Measurements from ENCODE around the gene DHX16. TPM values are rescaled to one million over a fixed set of nuclear protein-coding genes. Genes with fewer than 3 reads are reported as not detected.

The DHX16 gene
- total and polyA plus RNA-seq, 4 donors = 17.9 to 35.2 (median 30.3) TPM

DNA sequence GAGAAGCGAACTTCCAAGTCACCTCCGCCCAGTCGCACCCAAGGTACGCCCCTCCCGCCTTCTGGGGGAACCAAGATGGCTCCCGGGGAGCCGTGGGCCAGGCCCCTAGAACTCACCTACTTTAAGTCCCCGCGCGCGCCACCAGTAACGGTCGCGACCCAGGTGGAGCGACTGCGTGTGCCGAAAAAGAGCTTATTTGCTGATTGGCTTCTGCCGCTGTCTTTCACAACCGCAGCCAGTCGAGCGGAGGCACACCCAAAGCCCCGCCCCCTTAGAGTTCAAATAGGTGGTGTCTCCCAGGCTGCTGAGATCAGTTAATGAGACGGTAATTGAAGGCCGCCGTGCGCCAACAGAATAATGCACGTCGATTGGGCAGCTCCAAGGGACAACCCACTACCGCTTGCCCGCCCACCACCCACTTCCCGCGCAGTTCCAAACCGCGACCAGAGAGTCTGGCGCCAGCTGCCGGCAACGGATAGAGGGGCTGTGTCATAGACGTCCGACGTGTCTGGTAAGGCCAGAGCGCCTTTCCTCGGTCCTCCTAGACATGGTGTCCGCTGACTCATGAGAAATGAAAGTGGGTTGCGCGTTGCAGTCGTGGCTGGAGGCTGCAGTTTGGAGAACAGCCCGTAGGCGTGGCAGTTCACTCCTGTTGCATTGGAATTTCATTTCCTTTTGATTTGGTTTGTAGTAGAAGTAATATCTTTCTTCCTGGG is 44.5 kb upstream of the DHX16 start, which contains the start of gene MDC1:
MDC1 (minus strand) TSS at position 153 of the 716 bp plus-strand sequence. CDS start 2,106 bp downstream, outside the sequence.
- H3K4me3 ChIP-seq (ENCODE audit: low read depth, low read length) = peak within 1 kb of the TSS; percentile 91
- peak within 1 kb of the TSS; percentile 95 for H3K27ac ChIP-seq (ENCODE audit: low read depth, low read length)
- under 1% methylated on average over 48 of the region's 48 CpGs for WGBS (ENCODE audit: insufficient coverage)
- no peaks in the 10 kb centered on the region for H3K9me3 ChIP-seq (ENCODE audit: control insufficient read depth, insufficient read depth, low read length)
- peaks cover 19% of the 10 kb centered on the region for H3K36me3 ChIP-seq (ENCODE audit: control insufficient read depth, insufficient read depth, low read length)
- H3K4me1 ChIP-seq (ENCODE audit: control insufficient read depth, insufficient read depth, low read length) = peaks cover 29% of the 10 kb centered on the region
- H3K27me3 ChIP-seq (ENCODE audit: control insufficient read depth, insufficient read depth, low read length) = no peaks in the 10 kb centered on the region
- DNase-seq (ENCODE audit: low read depth in 4 of 6, low spot score in 6 of 6) = peak; percentile 93 to 100 (median 98)

DNA sequence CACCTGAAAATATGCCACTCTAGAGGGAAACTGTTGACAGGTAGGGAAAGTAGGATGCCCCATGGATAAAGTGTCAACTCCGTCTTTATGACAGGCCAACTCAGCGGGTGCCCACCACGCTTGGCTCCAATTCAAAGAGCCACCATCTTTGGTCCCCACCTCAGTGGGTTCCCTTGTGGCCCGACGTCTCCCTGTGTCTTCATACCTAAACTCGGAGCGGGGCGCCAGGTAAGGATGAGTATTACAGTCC is 44.0 kb upstream of the DHX16 start:
- WGBS (ENCODE audit: insufficient coverage) = 0% methylated on average over 8 of the region's 8 CpGs
- no peaks in the 10 kb centered on the region for H3K27me3 ChIP-seq (ENCODE audit: control insufficient read depth, insufficient read depth, low read length)
- H3K4me1 ChIP-seq (ENCODE audit: control insufficient read depth, insufficient read depth, low read length) = peaks cover 24% of the 10 kb centered on the region

DNA sequence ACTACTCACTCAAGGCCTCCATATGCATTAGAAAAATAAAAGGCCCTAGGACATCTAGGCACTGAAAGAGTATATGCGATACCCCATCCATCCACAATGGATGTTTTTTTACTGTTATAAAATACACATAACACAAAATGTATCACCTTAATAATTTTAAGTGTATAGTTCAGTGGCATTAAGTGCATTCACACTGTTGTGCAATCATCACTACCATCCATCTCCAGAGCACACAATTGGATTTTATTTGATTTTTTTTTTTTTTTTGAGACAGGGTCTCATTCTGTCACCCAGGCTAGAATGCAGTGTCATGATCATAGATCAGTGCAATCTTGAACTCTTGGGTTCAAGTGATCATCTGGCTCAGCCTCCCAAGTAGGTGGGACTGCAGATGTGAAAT is 41.5 kb upstream of the DHX16 start:
- H3K27ac ChIP-seq (ENCODE audit: low read depth, low read length) = no peak overlapping the region
- DNase-seq (ENCODE audit: low read depth in 4 of 6, low spot score in 6 of 6) = no peak
- no peak overlapping the region for H3K4me3 ChIP-seq (ENCODE audit: low read depth, low read length)
- WGBS (ENCODE audit: insufficient coverage) = no CpG with 5 or more reads among the region's 1 CpG
- no peaks in the 10 kb centered on the region for H3K27me3 ChIP-seq (ENCODE audit: control insufficient read depth, insufficient read depth, low read length)
- H3K36me3 ChIP-seq (ENCODE audit: control insufficient read depth, insufficient read depth, low read length) = peaks cover 35% of the 10 kb centered on the region
- peaks cover 21% of the 10 kb centered on the region for H3K4me1 ChIP-seq (ENCODE audit: control insufficient read depth, insufficient read depth, low read length)
- H3K9me3 ChIP-seq (ENCODE audit: control insufficient read depth, insufficient read depth, low read length) = no peaks in the 10 kb centered on the region

More for the DNA sequence above, 44.0 kb upstream of the DHX16 start:
- Histone ChIP-seq H3K27ac (ENCODE audit: low read depth, low read length) (peak overlapping the region; percentile 95), H3K36me3 (ENCODE audit: control insufficient read depth, insufficient read depth, low read length) (peaks cover 20% of the 10 kb centered on the region), H3K4me3 (ENCODE audit: low read depth, low read length) (peak overlapping the region; percentile 91), H3K9me3 (ENCODE audit: control insufficient read depth, insufficient read depth, low read length) (no peaks in the 10 kb centered on the region)
- no peak for DNase-seq (ENCODE audit: low read depth in 4 of 6, low spot score in 6 of 6)

DNA sequence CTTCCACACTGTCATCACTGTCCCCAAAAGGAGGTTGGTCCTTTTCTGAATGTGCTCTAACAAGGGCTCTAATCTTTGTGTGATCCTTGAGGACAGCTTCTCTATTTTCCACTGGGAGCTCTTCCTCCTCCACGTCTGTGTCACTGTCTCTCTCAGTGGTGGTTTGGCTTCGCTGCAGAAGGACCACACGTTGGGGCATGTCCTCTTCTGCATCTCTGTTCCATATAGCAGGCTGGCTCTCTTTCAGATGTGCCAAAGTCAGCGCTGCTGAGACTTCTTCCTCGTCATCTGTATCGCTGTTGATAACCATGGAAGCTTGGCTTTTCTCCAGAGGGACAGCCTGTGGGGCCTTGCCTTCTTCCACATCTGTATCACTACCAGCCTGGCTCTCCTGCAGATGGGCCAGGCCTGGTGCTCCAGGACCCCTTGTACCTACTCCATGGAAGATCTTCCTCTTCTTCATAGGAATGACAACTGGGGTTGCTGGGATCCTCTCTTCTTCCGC is 39.7 kb upstream of the DHX16 start:
- Histone ChIP-seq H3K36me3 (ENCODE audit: control insufficient read depth, insufficient read depth, low read length) (peaks cover 51% of the 10 kb centered on the region), H3K9me3 (ENCODE audit: control insufficient read depth, insufficient read depth, low read length) (no peaks in the 10 kb centered on the region), H3K27ac (ENCODE audit: low read depth, low read length) (no peak overlapping the region), H3K4me1 (ENCODE audit: control insufficient read depth, insufficient read depth, low read length) (peaks cover 10% of the 10 kb centered on the region), H3K4me3 (ENCODE audit: low read depth, low read length) (no peak overlapping the region), H3K27me3 (ENCODE audit: control insufficient read depth, insufficient read depth, low read length) (no peaks in the 10 kb centered on the region)
- WGBS (ENCODE audit: insufficient coverage) = 91% methylated on average over 7 of the region's 7 CpGs
- no peak for DNase-seq (ENCODE audit: low read depth in 4 of 6, low spot score in 6 of 6)

DNA sequence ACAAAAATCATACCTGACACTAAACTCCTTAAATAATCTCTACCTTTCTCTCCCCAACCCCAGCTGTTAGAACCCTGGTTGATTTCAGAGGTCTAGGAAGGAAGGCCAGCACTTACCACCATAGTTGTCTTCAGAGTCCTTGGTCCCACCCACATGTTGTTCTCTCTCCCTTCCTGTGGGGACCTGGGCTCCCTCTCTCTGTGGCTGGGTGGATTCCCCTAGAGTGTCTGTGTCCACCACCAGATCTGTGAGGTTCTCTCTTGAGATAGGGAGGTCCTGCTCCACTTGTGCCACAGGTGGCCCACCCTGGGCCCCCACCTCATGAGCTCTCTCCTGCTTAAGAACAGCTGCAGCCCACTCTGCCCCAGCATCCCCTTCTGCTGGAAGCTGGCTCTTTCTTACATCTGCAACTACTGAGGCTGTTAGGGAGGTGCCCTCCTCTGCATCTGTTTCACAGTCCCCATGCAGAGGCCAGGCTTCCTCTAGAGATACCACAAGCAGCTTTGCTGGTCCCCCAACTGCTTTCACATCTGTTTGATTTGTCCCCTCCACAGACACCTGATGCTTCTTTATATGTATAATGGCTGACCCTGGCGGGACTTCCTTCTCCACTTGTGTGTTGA is 39.1 kb upstream of the DHX16 start:
- H3K9me3 ChIP-seq (ENCODE audit: control insufficient read depth, insufficient read depth, low read length) = no peaks in the 10 kb centered on the region
- WGBS (ENCODE audit: insufficient coverage) = no CpG with 5 or more reads among the region's 1 CpG
- no peaks in the 10 kb centered on the region for H3K27me3 ChIP-seq (ENCODE audit: control insufficient read depth, insufficient read depth, low read length)
- no peak for DNase-seq (ENCODE audit: low read depth in 4 of 6, low spot score in 6 of 6)
- H3K36me3 ChIP-seq (ENCODE audit: control insufficient read depth, insufficient read depth, low read length) = peaks cover 55% of the 10 kb centered on the region
- H3K4me1 ChIP-seq (ENCODE audit: control insufficient read depth, insufficient read depth, low read length) = peaks cover 10% of the 10 kb centered on the region
- no peak overlapping the region for H3K4me3 ChIP-seq (ENCODE audit: low read depth, low read length)
- no peak overlapping the region for H3K27ac ChIP-seq (ENCODE audit: low read depth, low read length)

DNA sequence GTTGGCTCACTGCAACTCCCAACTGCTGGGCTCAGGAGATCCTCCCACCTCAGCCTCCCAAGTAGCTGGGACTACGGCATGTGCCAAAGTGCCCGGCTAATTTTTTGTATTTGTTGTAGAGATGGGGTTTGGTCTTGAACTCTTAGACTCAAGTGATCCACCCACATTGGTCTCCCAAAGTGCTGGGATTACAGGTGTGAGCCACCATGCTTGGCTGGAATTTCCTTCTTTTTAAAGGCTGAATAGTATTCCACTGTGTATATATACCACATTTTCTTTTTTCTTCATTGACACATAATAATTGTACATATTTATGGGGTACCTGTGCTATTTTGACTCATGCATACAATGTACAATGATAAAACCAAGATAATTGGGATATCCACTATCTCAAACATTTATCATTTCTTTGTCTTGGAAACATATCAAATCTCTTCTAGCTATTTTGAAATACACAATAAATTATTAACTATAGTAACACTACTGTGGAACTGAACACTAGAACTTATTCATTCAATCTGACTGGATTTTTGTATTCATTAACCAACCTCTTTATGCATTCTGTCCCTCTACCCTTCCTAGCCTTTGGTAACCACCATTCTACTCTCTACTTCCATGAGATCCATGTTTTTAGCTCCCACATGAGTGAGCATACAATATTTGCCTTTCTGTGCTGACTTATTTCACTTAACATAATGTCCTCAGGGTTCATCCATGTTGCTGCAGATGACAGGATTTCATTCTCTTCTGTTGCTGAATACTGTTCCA is 36.5 kb upstream of the DHX16 start:
- no peaks in the 10 kb centered on the region for H3K4me1 ChIP-seq (ENCODE audit: control insufficient read depth, insufficient read depth, low read length)
- H3K27me3 ChIP-seq (ENCODE audit: control insufficient read depth, insufficient read depth, low read length) = no peaks in the 10 kb centered on the region
- DNase-seq (ENCODE audit: low read depth in 4 of 6, low spot score in 6 of 6) = no peak
- H3K36me3 ChIP-seq (ENCODE audit: control insufficient read depth, insufficient read depth, low read length) = peaks cover 74% of the 10 kb centered on the region
- no peak overlapping the region for H3K4me3 ChIP-seq (ENCODE audit: low read depth, low read length)
- H3K27ac ChIP-seq (ENCODE audit: low read depth, low read length) = no peak overlapping the region
- H3K9me3 ChIP-seq (ENCODE audit: control insufficient read depth, insufficient read depth, low read length) = no peaks in the 10 kb centered on the region
- no CpG with 5 or more reads among the region's 2 CpGs for WGBS (ENCODE audit: insufficient coverage)

DNA sequence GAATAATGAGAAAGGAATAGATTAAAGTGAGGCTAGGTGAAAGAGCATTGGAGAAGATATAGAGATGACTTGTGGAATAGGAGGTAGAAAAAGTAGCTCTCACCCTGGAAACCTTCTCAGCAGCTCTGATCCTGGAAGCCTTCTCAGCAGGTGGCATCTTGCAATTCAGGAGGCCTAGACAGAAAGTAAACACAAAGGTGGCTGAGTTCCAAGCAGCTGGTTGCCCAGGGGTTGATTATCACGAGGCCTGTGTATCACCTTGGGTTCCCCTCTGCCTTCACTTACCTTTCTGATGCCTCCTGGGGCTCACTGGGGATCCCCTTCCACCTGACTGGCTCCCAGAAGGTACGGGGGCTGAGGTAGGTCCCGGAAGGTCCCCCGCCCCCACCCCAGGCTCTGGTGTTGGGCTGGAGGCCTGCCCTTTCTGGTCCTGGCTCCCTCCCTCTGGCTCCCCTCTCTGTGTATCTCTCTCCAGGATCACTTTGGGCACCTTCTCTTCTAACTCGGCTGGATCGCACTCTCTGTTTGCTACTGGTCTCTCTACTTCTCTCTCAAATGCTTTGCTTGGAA is 34.6 kb upstream of the DHX16 start:
- Histone ChIP-seq H3K9me3 (ENCODE audit: control insufficient read depth, insufficient read depth, low read length) (no peaks in the 10 kb centered on the region), H3K27me3 (ENCODE audit: control insufficient read depth, insufficient read depth, low read length) (no peaks in the 10 kb centered on the region), H3K4me3 (ENCODE audit: low read depth, low read length) (no peak overlapping the region), H3K36me3 (ENCODE audit: control insufficient read depth, insufficient read depth, low read length) (peaks cover 83% of the 10 kb centered on the region), H3K27ac (ENCODE audit: low read depth, low read length) (no peak overlapping the region), H3K4me1 (ENCODE audit: control insufficient read depth, insufficient read depth, low read length) (no peaks in the 10 kb centered on the region)
- 85% methylated on average over 6 of the region's 6 CpGs for WGBS (ENCODE audit: insufficient coverage)
- DNase-seq (ENCODE audit: low read depth in 4 of 6, low spot score in 6 of 6) = no peak

DNA sequence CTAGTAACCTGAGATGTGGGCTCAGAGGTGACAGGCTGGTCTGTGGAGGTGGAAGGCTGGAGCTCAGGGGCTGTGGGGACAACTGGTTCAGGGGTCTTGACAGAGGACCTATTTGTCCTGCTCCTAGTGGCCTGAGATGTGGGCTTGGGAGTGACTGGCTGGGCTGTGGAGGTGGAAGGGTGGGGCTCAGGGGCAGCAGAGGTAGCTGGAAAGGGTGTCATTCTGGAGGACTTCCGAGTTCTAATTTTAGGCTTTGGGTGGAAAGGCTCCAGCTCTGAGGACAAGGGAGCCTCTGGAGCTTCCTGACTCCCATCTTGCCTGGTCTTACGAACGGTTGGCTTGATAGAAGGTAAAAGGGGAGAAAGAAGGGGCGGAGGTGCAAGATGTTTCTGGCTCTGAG is 32.8 kb upstream of the DHX16 start:
- Histone ChIP-seq H3K36me3 (ENCODE audit: control insufficient read depth, insufficient read depth, low read length) (peaks cover 80% of the 10 kb centered on the region), H3K9me3 (ENCODE audit: control insufficient read depth, insufficient read depth, low read length) (no peaks in the 10 kb centered on the region), H3K27me3 (ENCODE audit: control insufficient read depth, insufficient read depth, low read length) (no peaks in the 10 kb centered on the region), H3K4me1 (ENCODE audit: control insufficient read depth, insufficient read depth, low read length) (no peaks in the 10 kb centered on the region), H3K27ac (ENCODE audit: low read depth, low read length) (no peak overlapping the region), H3K4me3 (ENCODE audit: low read depth, low read length) (no peak overlapping the region)
- DNase-seq (ENCODE audit: low read depth in 4 of 6, low spot score in 6 of 6) = no peak
- 90% methylated on average over 4 of the region's 4 CpGs for WGBS (ENCODE audit: insufficient coverage)

DNA sequence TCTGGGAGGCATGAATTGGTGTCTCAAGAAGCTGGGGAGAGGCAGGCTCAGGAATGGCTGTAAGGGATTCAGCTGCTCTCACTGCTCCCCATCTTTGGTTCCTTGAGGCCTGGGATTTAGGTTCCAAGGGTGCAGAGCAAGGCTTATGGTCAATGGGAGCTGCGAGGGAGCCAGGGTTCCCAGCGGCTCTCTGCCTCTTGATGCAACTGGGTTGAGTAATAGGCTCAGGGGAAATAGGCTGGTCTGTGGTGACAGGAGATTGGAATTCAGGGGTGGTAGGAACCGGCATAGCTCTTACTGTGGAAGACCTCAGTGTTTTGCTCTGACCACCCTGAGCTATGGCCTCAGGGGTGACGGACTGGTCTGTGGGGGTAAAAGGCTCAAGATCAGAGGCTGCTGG is 31.0 kb upstream of the DHX16 start:
- no peak for DNase-seq (ENCODE audit: low read depth in 4 of 6, low spot score in 6 of 6)
- H3K4me1 ChIP-seq (ENCODE audit: control insufficient read depth, insufficient read depth, low read length) = no peaks in the 10 kb centered on the region
- peaks cover 77% of the 10 kb centered on the region for H3K36me3 ChIP-seq (ENCODE audit: control insufficient read depth, insufficient read depth, low read length)
- no peaks in the 10 kb centered on the region for H3K9me3 ChIP-seq (ENCODE audit: control insufficient read depth, insufficient read depth, low read length)
- no peak overlapping the region for H3K4me3 ChIP-seq (ENCODE audit: low read depth, low read length)
- no peaks in the 10 kb centered on the region for H3K27me3 ChIP-seq (ENCODE audit: control insufficient read depth, insufficient read depth, low read length)
- 94% methylated on average over 4 of the region's 4 CpGs for WGBS (ENCODE audit: insufficient coverage)
- no peak overlapping the region for H3K27ac ChIP-seq (ENCODE audit: low read depth, low read length)
